Measurements from ENCODE around the gene RIGI.

- TF ChIP-seq MAX (IDR thresholded peaks at IDR 0.05; ENCODE audit: low read depth, low read length): no peak
- TF ChIP-seq ZNF24 (IDR thresholded peaks at IDR 0.05): no peak
- TF ChIP-seq CHD2 (IDR thresholded peaks at IDR 0.05; ENCODE audit: borderline replicate concordance, low read depth, low read length): no peak
- no peak for TF ChIP-seq CTCF (IDR thresholded peaks at IDR 0.05 in 2 of 3, conservative IDR thresholded peaks at IDR 0.05 in 1 of 3; ENCODE audit: control insufficient read depth in 2 of 3, extremely low read depth in 1 of 3, insufficient read depth in 1 of 3, low read depth in 3 of 3, low read length in 3 of 3)
- no peak for TF ChIP-seq CHD4 (IDR thresholded peaks at IDR 0.05)
- TF ChIP-seq SUZ12 (IDR thresholded peaks at IDR 0.05; ENCODE audit: unreplicated experiment): no peak
- TF ChIP-seq POLR2AphosphoS5 (IDR thresholded peaks at IDR 0.05; ENCODE audit: low read length): no peak
- no peak for TF ChIP-seq GABPA (IDR thresholded peaks at IDR 0.05; ENCODE audit: low read depth)
- TF ChIP-seq ZNF274 (IDR thresholded peaks at IDR 0.05; ENCODE audit: insufficient read depth, insufficient read length): no peak
Observed at GRCh38 chr9:32502464-32502863, 23.5 kb downstream of the RIGI start.

All from GM12878 (cell line).